CD4-positive, alpha-beta T cell (primary cell): ENCODE data around the gene ZNF521. TPM values are rescaled to one million over a fixed set of nuclear protein-coding genes. Genes with fewer than 3 reads are reported as not detected.

Experiments used
- ATAC-seq: fragments of 200-7000 bp; cut with Tn5 transposase; one replicate; pipeline ENCODE4 v1.10.0; 2022; ENCODE audit warnings: mild to moderate bottlenecking; ENCODE audit not compliant: poor library complexity
- CTCF ChIA-PET: fragments of 350-600 bp; sonication (Branson Sonifier 250); formaldehyde crosslinking; loops from one replicate; lab custom pipeline; 2021; ENCODE audit warnings: antibody characterized with exemption, inconsistent platforms; lab: Charles Lee
- POLR2A ChIA-PET: fragments of 350-600 bp; sonication (Branson Sonifier 250); formaldehyde crosslinking; loops from one replicate; lab custom pipeline; 2021; ENCODE audit warnings: antibody characterized with exemption, inconsistent platforms; lab: Charles Lee
- DNase-seq, 14 experiments: peaks; one replicate each; pipeline ENCODE4 v3.0.0-alpha.2; 2013 to 2020; ENCODE audit warnings: mixed read lengths in 2 of 14
- H3K27ac ChIP-seq, 2 donors: one replicate each; pipeline versions ENCODE4 v1.5.1 to v1.7.0; 2013; ENCODE audit warnings: low read length in 2 of 2, low read depth in 1 of 2, mild to moderate bottlenecking in 1 of 2
- H3K27me3 ChIP-seq, 2 experiments: 1 replicate in 1 of 2; 2 replicates in 1 of 2; pipeline versions ENCODE4 v1.6.1 to v1.7.0; 2013; ENCODE audit warnings: low read length in 2 of 2, control low read depth in 1 of 2, mild to moderate bottlenecking in 1 of 2, moderate library complexity in 1 of 2; ENCODE audit not compliant: insufficient read depth in 2 of 2, control insufficient read depth in 1 of 2
- H3K36me3 ChIP-seq: one replicate; pipeline ENCODE4 v1.6.1; 2013; ENCODE audit warnings: low read length, control low read depth; ENCODE audit not compliant: insufficient read depth
- H3K4me1 ChIP-seq: one replicate; pipeline ENCODE4 v1.6.1; 2013; ENCODE audit warnings: low read length, control low read depth; ENCODE audit not compliant: insufficient read depth
- H3K4me3 ChIP-seq: one replicate; pipeline ENCODE4 v1.5.1; 2013; ENCODE audit warnings: mild to moderate bottlenecking, low read length, moderate library complexity
- H3K9me3 ChIP-seq, 2 experiments: 1 replicate in 1 of 2; 2 replicates in 1 of 2; pipeline versions ENCODE4 v1.6.1 to v1.7.0; 2013; ENCODE audit warnings: low read length in 2 of 2, mild to moderate bottlenecking in 2 of 2, control low read depth in 1 of 2, moderate library complexity in 1 of 2; ENCODE audit not compliant: control insufficient read depth in 1 of 2, insufficient read depth in 1 of 2
- H3K27ac Mint-ChIP-seq: one replicate; pipeline ENCODE4 v1.8.0; 2020; ENCODE audit warnings: mixed read lengths
- H3K27me3 Mint-ChIP-seq: one replicate; pipeline ENCODE4 v1.8.0; 2021; ENCODE audit warnings: mixed read lengths
- H3K36me3 Mint-ChIP-seq: one replicate; pipeline ENCODE4 v1.8.0; 2021; ENCODE audit warnings: low read depth, mixed read lengths
- H3K4me1 Mint-ChIP-seq: one replicate; pipeline ENCODE4 v1.8.0; 2021; ENCODE audit warnings: low read depth, mixed read lengths
- H3K4me3 Mint-ChIP-seq: one replicate; pipeline ENCODE4 v1.8.0; 2020; ENCODE audit warnings: mild to moderate bottlenecking, mixed read lengths
- H3K9me3 Mint-ChIP-seq: one replicate; pipeline ENCODE4 v1.8.0; 2020; ENCODE audit warnings: mixed read lengths
- intact Hi-C, 2 experiments: fragments of 100-400 bp; cut with DNase I in 1 of 2; cut with micrococcal nuclease in 1 of 2; formaldehyde crosslinking; loops; one replicate each; pipeline versions ENCODE4 v1.15.1 to v1.9.0; 2023 to 2025; cut with DNase I, micrococcal nuclease
- total RNA-seq, 174 experiments: library from RNA in 2 of 174; stranded (reverse) in 2 of 174; gene quantifications; one replicate each; pipeline ENCODE4 v1.2.3 and lab custom pipeline; 2021 to 2026
- TF ChIP-seq, protein P1 (sequence below): fragments of 200-600 bp; IDR thresholded peaks from one replicate; pipeline ENCODE4 v1.8.0; 2022; ENCODE audit warnings: antibody characterized with exemption, mild to moderate bottlenecking

Gene ZNF521
- total RNA-seq, 2 experiments from 2014 or later, result not detected

DNA sequence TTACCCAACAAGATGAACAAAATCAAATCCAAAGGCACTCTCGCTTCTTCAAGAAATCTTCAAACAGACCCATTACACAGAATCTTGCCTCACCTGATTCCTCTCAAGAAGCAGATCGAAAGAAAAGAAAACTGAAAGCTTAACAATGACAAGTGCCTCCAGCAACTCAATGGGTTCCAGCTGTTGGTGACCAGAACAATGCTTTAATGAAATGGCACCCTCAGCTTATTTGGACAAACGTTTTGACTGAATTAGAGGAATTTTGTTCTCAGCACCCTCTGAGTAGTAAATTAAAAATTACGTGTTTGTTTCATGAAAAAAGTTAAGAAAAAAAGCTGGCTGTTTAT lies 211.0 kb downstream of the ZNF521 start:
- Mint-ChIP-seq H3K36me3 (no peaks in the 10 kb centered on the region), H3K9me3 (no peaks in the 10 kb centered on the region), H3K4me1 (no peaks in the 10 kb centered on the region), H3K27ac (no peak overlapping the region), H3K4me3 (no peak overlapping the region), H3K27me3 (no peaks in the 10 kb centered on the region)
- CTCF ChIA-PET, result no interaction called here
- H3K4me3 ChIP-seq, result no peak overlapping the region
- intact Hi-C loops, result no loop called here
- no peaks in the 10 kb centered on the region for H3K4me1 ChIP-seq
- no peaks in the 10 kb centered on the region for H3K27me3 ChIP-seq
- no peaks in the 10 kb centered on the region for H3K36me3 ChIP-seq
- no peak for DNase-seq
- H3K27ac ChIP-seq, result no peak overlapping the region
- TF ChIP-seq, protein P1, sequence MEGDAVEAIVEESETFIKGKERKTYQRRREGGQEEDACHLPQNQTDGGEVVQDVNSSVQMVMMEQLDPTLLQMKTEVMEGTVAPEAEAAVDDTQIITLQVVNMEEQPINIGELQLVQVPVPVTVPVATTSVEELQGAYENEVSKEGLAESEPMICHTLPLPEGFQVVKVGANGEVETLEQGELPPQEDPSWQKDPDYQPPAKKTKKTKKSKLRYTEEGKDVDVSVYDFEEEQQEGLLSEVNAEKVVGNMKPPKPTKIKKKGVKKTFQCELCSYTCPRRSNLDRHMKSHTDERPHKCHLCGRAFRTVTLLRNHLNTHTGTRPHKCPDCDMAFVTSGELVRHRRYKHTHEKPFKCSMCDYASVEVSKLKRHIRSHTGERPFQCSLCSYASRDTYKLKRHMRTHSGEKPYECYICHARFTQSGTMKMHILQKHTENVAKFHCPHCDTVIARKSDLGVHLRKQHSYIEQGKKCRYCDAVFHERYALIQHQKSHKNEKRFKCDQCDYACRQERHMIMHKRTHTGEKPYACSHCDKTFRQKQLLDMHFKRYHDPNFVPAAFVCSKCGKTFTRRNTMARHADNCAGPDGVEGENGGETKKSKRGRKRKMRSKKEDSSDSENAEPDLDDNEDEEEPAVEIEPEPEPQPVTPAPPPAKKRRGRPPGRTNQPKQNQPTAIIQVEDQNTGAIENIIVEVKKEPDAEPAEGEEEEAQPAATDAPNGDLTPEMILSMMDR, result no peak
- no peak for ATAC-seq
- no peaks in the 10 kb centered on the region for H3K9me3 ChIP-seq
- POLR2A ChIA-PET, result no interaction called here

DNA sequence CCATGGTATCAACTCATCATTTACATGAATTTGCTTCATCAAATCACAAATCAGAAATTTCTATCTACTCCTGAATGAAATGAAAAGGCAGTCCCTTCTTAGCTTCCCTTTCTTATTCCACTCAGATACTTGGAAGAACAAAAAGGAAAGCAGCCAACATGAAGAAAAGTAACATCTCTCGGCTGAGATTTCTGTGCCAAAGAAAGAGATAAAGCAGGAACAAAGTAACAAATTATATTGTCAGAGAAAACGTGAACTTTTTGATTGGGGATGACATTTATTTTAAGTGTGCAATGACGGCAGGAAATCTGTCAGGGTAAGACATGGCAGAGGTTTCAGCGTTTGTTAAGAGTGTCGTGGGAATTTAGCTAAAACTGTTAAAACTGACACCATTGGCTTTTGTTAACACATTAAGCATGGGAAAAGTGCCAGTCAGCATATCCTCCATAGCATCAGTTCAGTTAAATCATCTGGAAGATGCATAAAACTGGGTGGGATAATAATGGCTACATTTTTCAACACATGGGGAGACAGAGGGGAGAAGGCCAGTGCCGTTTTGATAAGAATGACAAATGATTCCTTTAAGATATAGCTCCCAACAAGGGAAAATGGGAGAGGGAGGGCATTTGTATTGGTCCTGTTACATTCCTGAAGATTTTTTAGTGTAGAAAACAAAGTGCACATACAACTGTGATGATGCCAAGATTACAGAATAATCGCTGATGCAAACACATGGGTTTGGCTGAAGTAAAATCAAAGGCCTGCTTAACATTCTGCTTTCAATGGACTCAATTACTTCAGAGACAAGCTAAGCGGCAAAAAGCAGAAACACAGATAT lies 211.6 kb downstream of the ZNF521 start:
- no peaks in the 10 kb centered on the region for H3K27me3 ChIP-seq
- DNase-seq (no peak), ATAC-seq (no peak)
- no peak overlapping the region for H3K4me3 Mint-ChIP-seq
- no peaks in the 10 kb centered on the region for H3K4me1 Mint-ChIP-seq
- ChIA-PET CTCF (no interaction called here), POLR2A (no interaction called here)
- H3K36me3 ChIP-seq, result no peaks in the 10 kb centered on the region
- no peaks in the 10 kb centered on the region for H3K27me3 Mint-ChIP-seq
- H3K36me3 Mint-ChIP-seq, result no peaks in the 10 kb centered on the region
- TF ChIP-seq, protein P1, result no peak
- no peaks in the 10 kb centered on the region for H3K9me3 Mint-ChIP-seq
- intact Hi-C loops, result no loop called here
- no peak overlapping the region for H3K27ac ChIP-seq
- no peak overlapping the region for H3K4me3 ChIP-seq
- H3K27ac Mint-ChIP-seq, result no peak overlapping the region
- H3K9me3 ChIP-seq, result no peaks in the 10 kb centered on the region
- H3K4me1 ChIP-seq, result no peaks in the 10 kb centered on the region

DNA sequence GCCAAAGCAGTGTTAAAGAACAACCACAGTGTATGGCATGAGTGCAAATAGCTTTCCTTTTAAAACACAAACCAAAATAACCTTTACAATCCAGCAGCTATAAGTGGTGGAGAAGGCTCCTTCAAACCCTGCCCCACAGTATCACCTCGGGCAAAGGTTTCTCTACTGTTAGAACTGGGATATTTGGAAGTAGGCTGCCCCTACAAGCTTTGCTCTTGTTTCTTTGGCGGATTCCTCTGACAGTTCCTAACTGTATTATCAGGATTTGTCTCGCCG lies 214.8 kb downstream of the ZNF521 start:
- Mint-ChIP-seq H3K4me1 (no peaks in the 10 kb centered on the region), H3K4me3 (no peak overlapping the region), H3K27ac (no peak overlapping the region), H3K9me3 (no peaks in the 10 kb centered on the region), H3K27me3 (no peaks in the 10 kb centered on the region), H3K36me3 (no peaks in the 10 kb centered on the region)
- ChIA-PET POLR2A (no interaction called here), CTCF (no interaction called here)
- H3K27me3 ChIP-seq, result no peaks in the 10 kb centered on the region
- no peaks in the 10 kb centered on the region for H3K9me3 ChIP-seq
- ATAC-seq (no peak), DNase-seq (no peak)
- no peaks in the 10 kb centered on the region for H3K4me1 ChIP-seq
- H3K4me3 ChIP-seq, result no peak overlapping the region
- no peaks in the 10 kb centered on the region for H3K36me3 ChIP-seq
- TF ChIP-seq, protein P1, result no peak
- intact Hi-C loops, result no loop called here
- no peak overlapping the region for H3K27ac ChIP-seq
